ENCODE results near the gene MIS12.

The MIS12 gene

GRCh38 chr17:5439446-5439764 is 47.0 kb upstream of the MIS12 start:
- Histone ChIP-seq H3K4ac (ENCODE audit: low read depth in 1 of 2, low read length in 2 of 2) (no peak overlapping the region), H3K79me1 (replicated peaks; ENCODE audit: low read length, poor library complexity, severe bottlenecking) (peaks cover 24% of the 10 kb centered on the region), H3K18ac (ENCODE audit: low read depth in 1 of 2, low read length in 2 of 2) (no peak overlapping the region), H3K27me3 (ENCODE audit: control insufficient read depth in 1 of 2, insufficient read depth in 1 of 2, low read length in 2 of 2) (no peaks in the 10 kb centered on the region), H3K14ac (ENCODE audit: low read length in 2 of 2) (no peak overlapping the region), H3K9me3 (ENCODE audit: control insufficient read depth, low read length) (no peaks in the 10 kb centered on the region), H3K4me3 (ENCODE audit: insufficient read depth in 1 of 2, low read depth in 1 of 2, low read length in 2 of 2) (peak overlapping the region in 1 of 2 experiments; percentile 56), H3K36me3 (ENCODE audit: control insufficient read depth in 1 of 2, insufficient read depth in 2 of 2, low read depth in 1 of 2, low read length in 2 of 2) (peaks cover 33 to 49% of the 10 kb centered on the region in 2 experiments), H2BK5ac (ENCODE audit: low read depth, low read length, poor library complexity, severe bottlenecking) (no peak overlapping the region), H3K27ac (ENCODE audit: low read length, poor library complexity, severe bottlenecking) (peak overlapping the region; percentile 41), H3K9ac (ENCODE audit: low read length) (peak overlapping the region; percentile 66), H2AFZ (ENCODE audit: low read depth, low read length) (no peak overlapping the region), H4K91ac (ENCODE audit: low read length) (no peak overlapping the region), H4K8ac (ENCODE audit: low read length) (peak overlapping the region; percentile 24), H2BK120ac (ENCODE audit: low read depth, low read length) (no peak overlapping the region), H2BK12ac (ENCODE audit: low read length in 2 of 2) (no peak overlapping the region), H3K4me1 (ENCODE audit: control insufficient read depth, insufficient read depth, low read depth, low read length) (peaks cover 10% of the 10 kb centered on the region), H3K23ac (ENCODE audit: low read length in 2 of 2) (no peak overlapping the region), H3K4me2 (ENCODE audit: low read length, poor library complexity, severe bottlenecking) (peak overlapping the region; percentile 85), H2BK15ac (ENCODE audit: low read depth, poor library complexity, severe bottlenecking) (no peak overlapping the region), H2AK5ac (ENCODE audit: low read length, severe bottlenecking) (no peak overlapping the region)
- no peak for DNase-seq
- no CpG with 5 or more reads among the region's 1 CpG for WGBS

- H2BK12ac ChIP-seq (ENCODE audit: low read length in 2 of 2): no peak overlapping the region
- no peak overlapping the region for H3K9ac ChIP-seq (ENCODE audit: low read length)
- no peak overlapping the region for H2BK5ac ChIP-seq (ENCODE audit: low read depth, low read length, poor library complexity, severe bottlenecking)
- H3K4me3 ChIP-seq (ENCODE audit: insufficient read depth in 1 of 2, low read depth in 1 of 2, low read length in 2 of 2): no peak overlapping the region
- H3K27ac ChIP-seq (ENCODE audit: low read length, poor library complexity, severe bottlenecking): no peak overlapping the region
- 92% methylated on average over 4 of the region's 6 CpGs for WGBS
- no peak for DNase-seq
- no peak overlapping the region for H3K14ac ChIP-seq (ENCODE audit: low read length in 2 of 2)
- H4K8ac ChIP-seq (ENCODE audit: low read length): no peak overlapping the region
- no peak overlapping the region for H2BK15ac ChIP-seq (ENCODE audit: low read depth, poor library complexity, severe bottlenecking)
- no peak overlapping the region for H3K23ac ChIP-seq (ENCODE audit: low read length in 2 of 2)
- peaks cover 16% of the 10 kb centered on the region for H3K79me1 ChIP-seq (replicated peaks; ENCODE audit: low read length, poor library complexity, severe bottlenecking)
- H4K91ac ChIP-seq (ENCODE audit: low read length): no peak overlapping the region
- no peak overlapping the region for H2AK5ac ChIP-seq (ENCODE audit: low read length, severe bottlenecking)
- no peak overlapping the region for H3K4ac ChIP-seq (ENCODE audit: low read depth in 1 of 2, low read length in 2 of 2)
- H3K36me3 ChIP-seq (ENCODE audit: control insufficient read depth in 1 of 2, insufficient read depth in 2 of 2, low read depth in 1 of 2, low read length in 2 of 2): peaks cover 38 to 51% of the 10 kb centered on the region in 2 experiments
- H2BK120ac ChIP-seq (ENCODE audit: low read depth, low read length): no peak overlapping the region
- H3K18ac ChIP-seq (ENCODE audit: low read depth in 1 of 2, low read length in 2 of 2): no peak overlapping the region
- H3K4me2 ChIP-seq (ENCODE audit: low read length, poor library complexity, severe bottlenecking): no peak overlapping the region
- no peaks in the 10 kb centered on the region for H3K27me3 ChIP-seq (ENCODE audit: control insufficient read depth in 1 of 2, insufficient read depth in 1 of 2, low read length in 2 of 2)
- H3K4me1 ChIP-seq (ENCODE audit: control insufficient read depth, insufficient read depth, low read depth, low read length): peaks cover 3% of the 10 kb centered on the region
- H3K9me3 ChIP-seq (ENCODE audit: control insufficient read depth, low read length): no peaks in the 10 kb centered on the region
- H2AFZ ChIP-seq (ENCODE audit: low read depth, low read length): no peak overlapping the region
Measured at GRCh38 chr17:5443728-5444127, 42.6 kb upstream of the MIS12 start.

- H4K8ac ChIP-seq (ENCODE audit: low read length): no peak overlapping the region
- H3K4me3 ChIP-seq (ENCODE audit: insufficient read depth in 1 of 2, low read depth in 1 of 2, low read length in 2 of 2): no peak overlapping the region
- peaks cover 38 to 56% of the 10 kb centered on the region in 2 experiments for H3K36me3 ChIP-seq (ENCODE audit: control insufficient read depth in 1 of 2, insufficient read depth in 2 of 2, low read depth in 1 of 2, low read length in 2 of 2)
- H3K18ac ChIP-seq (ENCODE audit: low read depth in 1 of 2, low read length in 2 of 2): no peak overlapping the region
- H2BK120ac ChIP-seq (ENCODE audit: low read depth, low read length): no peak overlapping the region
- DNase-seq: no peak
- no peak overlapping the region for H4K91ac ChIP-seq (ENCODE audit: low read length)
- no peak overlapping the region for H3K23ac ChIP-seq (ENCODE audit: low read length in 2 of 2)
- H2BK5ac ChIP-seq (ENCODE audit: low read depth, low read length, poor library complexity, severe bottlenecking): no peak overlapping the region
- no peaks in the 10 kb centered on the region for H3K9me3 ChIP-seq (ENCODE audit: control insufficient read depth, low read length)
- no peak overlapping the region for H3K14ac ChIP-seq (ENCODE audit: low read length in 2 of 2)
- no peak overlapping the region for H3K9ac ChIP-seq (ENCODE audit: low read length)
- no peak overlapping the region for H2BK15ac ChIP-seq (ENCODE audit: low read depth, poor library complexity, severe bottlenecking)
- WGBS: 97% methylated on average over 22 of the region's 22 CpGs
- H3K27ac ChIP-seq (ENCODE audit: low read length, poor library complexity, severe bottlenecking): no peak overlapping the region
- no peak overlapping the region for H2AFZ ChIP-seq (ENCODE audit: low read depth, low read length)
- H2AK5ac ChIP-seq (ENCODE audit: low read length, severe bottlenecking): no peak overlapping the region
- H3K4me2 ChIP-seq (ENCODE audit: low read length, poor library complexity, severe bottlenecking): no peak overlapping the region
- peaks cover 2% of the 10 kb centered on the region for H3K4me1 ChIP-seq (ENCODE audit: control insufficient read depth, insufficient read depth, low read depth, low read length)
- no peak overlapping the region for H3K4ac ChIP-seq (ENCODE audit: low read depth in 1 of 2, low read length in 2 of 2)
- no peak overlapping the region for H2BK12ac ChIP-seq (ENCODE audit: low read length in 2 of 2)
- H3K79me1 ChIP-seq (replicated peaks; ENCODE audit: low read length, poor library complexity, severe bottlenecking): peaks cover 18% of the 10 kb centered on the region
- no peaks in the 10 kb centered on the region for H3K27me3 ChIP-seq (ENCODE audit: control insufficient read depth in 1 of 2, insufficient read depth in 1 of 2, low read length in 2 of 2)
Measured at GRCh38 chr17:5444209-5444608, 42.2 kb upstream of the MIS12 start.

- 97% methylated on average over 7 of the region's 8 CpGs for WGBS
- H2BK12ac ChIP-seq (ENCODE audit: low read length in 2 of 2): no peak overlapping the region
- H3K79me1 ChIP-seq (replicated peaks; ENCODE audit: low read length, poor library complexity, severe bottlenecking): peaks cover 15% of the 10 kb centered on the region
- H3K27ac ChIP-seq (ENCODE audit: low read length, poor library complexity, severe bottlenecking): no peak overlapping the region
- H3K14ac ChIP-seq (ENCODE audit: low read length in 2 of 2): no peak overlapping the region
- no peak overlapping the region for H3K4ac ChIP-seq (ENCODE audit: low read depth in 1 of 2, low read length in 2 of 2)
- no peak overlapping the region for H4K91ac ChIP-seq (ENCODE audit: low read length)
- no peak overlapping the region for H2BK120ac ChIP-seq (ENCODE audit: low read depth, low read length)
- no peak overlapping the region for H2BK5ac ChIP-seq (ENCODE audit: low read depth, low read length, poor library complexity, severe bottlenecking)
- no peaks in the 10 kb centered on the region for H3K9me3 ChIP-seq (ENCODE audit: control insufficient read depth, low read length)
- no peaks in the 10 kb centered on the region for H3K27me3 ChIP-seq (ENCODE audit: control insufficient read depth in 1 of 2, insufficient read depth in 1 of 2, low read length in 2 of 2)
- H3K36me3 ChIP-seq (ENCODE audit: control insufficient read depth in 1 of 2, insufficient read depth in 2 of 2, low read depth in 1 of 2, low read length in 2 of 2): peaks cover 44 to 75% of the 10 kb centered on the region in 2 experiments
- no peak overlapping the region for H3K4me3 ChIP-seq (ENCODE audit: insufficient read depth in 1 of 2, low read depth in 1 of 2, low read length in 2 of 2)
- no peak overlapping the region for H4K8ac ChIP-seq (ENCODE audit: low read length)
- H3K4me2 ChIP-seq (ENCODE audit: low read length, poor library complexity, severe bottlenecking): no peak overlapping the region
- no peak for DNase-seq
- H2BK15ac ChIP-seq (ENCODE audit: low read depth, poor library complexity, severe bottlenecking): no peak overlapping the region
- H3K4me1 ChIP-seq (ENCODE audit: control insufficient read depth, insufficient read depth, low read depth, low read length): no peaks in the 10 kb centered on the region
- no peak overlapping the region for H3K23ac ChIP-seq (ENCODE audit: low read length in 2 of 2)
- no peak overlapping the region for H2AFZ ChIP-seq (ENCODE audit: low read depth, low read length)
- no peak overlapping the region for H3K9ac ChIP-seq (ENCODE audit: low read length)
- no peak overlapping the region for H3K18ac ChIP-seq (ENCODE audit: low read depth in 1 of 2, low read length in 2 of 2)
- no peak overlapping the region for H2AK5ac ChIP-seq (ENCODE audit: low read length, severe bottlenecking)
Measured at GRCh38 chr17:5446786-5447185, 39.6 kb upstream of the MIS12 start.
